HepG2 (cell line): ENCODE data around the gene CNP. TPM values are rescaled to one million over a fixed set of nuclear protein-coding genes. Genes with fewer than 3 reads are reported as not detected.
A peak's percentile ranks its signal among the peaks of the same experiment; 100 is the strongest.

ENCODE experiments used
- FOXM1 ChIP-seq: sonication (generic); formaldehyde crosslinking; IDR thresholded peaks from 2 replicates; pipeline ENCODE4 v1.5.0; 2020; ENCODE audit warnings: missing genetic modification reagents
- GATA4 ChIP-seq: sonication (generic); IDR thresholded peaks from 2 replicates; pipeline ENCODE4 v1.6.1; 2016; ENCODE audit warnings: antibody characterized with exemption, low read depth, borderline replicate concordance
- GTF2F1 ChIP-seq: fragments of 150-350 bp; IDR thresholded peaks from 2 replicates; pipeline ENCODE4 v1.6.1; 2014; ENCODE audit warnings: low read length
- HMGA1 ChIP-seq: sonication (generic); formaldehyde crosslinking; conservative IDR thresholded peaks from 2 replicates; pipeline ENCODE4 v1.4.0; 2020; ENCODE audit warnings: missing genetic modification reagents
- ISL2 ChIP-seq: sonication (generic); formaldehyde crosslinking; IDR thresholded peaks from 2 replicates; pipeline ENCODE4 v1.5.0; 2020; ENCODE audit warnings: missing genetic modification reagents
- KMT2B ChIP-seq: IDR thresholded peaks from 2 replicates; pipeline ENCODE4 v1.6.1; 2016; ENCODE audit warnings: missing genetic modification reagents, missing compliant biosample characterization
- MTF1 ChIP-seq: sonication (generic); formaldehyde crosslinking; IDR thresholded peaks from 2 replicates; pipeline ENCODE4 v1.5.0; 2020; ENCODE audit warnings: missing genetic modification reagents
- MXI1 ChIP-seq: IDR thresholded peaks from 3 replicates; pipeline ENCODE4 v1.6.1; 2012; ENCODE audit warnings: low read depth, low read length, inconsistent platforms, borderline replicate concordance
- NFE2 ChIP-seq: sonication (generic); formaldehyde crosslinking; IDR thresholded peaks from 2 replicates; pipeline ENCODE4 v1.4.0; 2020; ENCODE audit warnings: missing genetic modification reagents
- PHF21A ChIP-seq: sonication (generic); formaldehyde crosslinking; IDR thresholded peaks from 2 replicates; pipeline ENCODE4 v1.5.0; 2020; ENCODE audit warnings: mild to moderate bottlenecking, missing genetic modification reagents
- RXRA ChIP-seq: sonication (generic); formaldehyde crosslinking; IDR thresholded peaks from 2 replicates; pipeline ENCODE4 v1.5.1; 2020; ENCODE audit warnings: missing genetic modification reagents
- SAP130 ChIP-seq: IDR thresholded peaks from 2 replicates; pipeline ENCODE4 v1.6.1; 2016; ENCODE audit warnings: low read depth
- SIX4 ChIP-seq: sonication (generic); formaldehyde crosslinking; IDR thresholded peaks from 2 replicates; pipeline ENCODE4 v1.4.0; 2020; ENCODE audit warnings: missing genetic modification reagents
- SP1 ChIP-seq, 2 experiments: fragments of 450-650 bp in 1 of 2; sonication (generic) in 1 of 2; formaldehyde crosslinking in 1 of 2; IDR thresholded peaks; 2 replicates each; pipeline versions ENCODE4 v1.4.0 to v1.6.1; 2016 to 2020; ENCODE audit warnings: missing genetic modification reagents in 1 of 2
- SRF ChIP-seq: IDR thresholded peaks from 2 replicates; pipeline ENCODE4 v1.6.1; 2011; ENCODE audit warnings: mild to moderate bottlenecking, low read depth, low read length, moderate library complexity
- TAF15 ChIP-seq: fragments of 200-400 bp; formaldehyde crosslinking; IDR thresholded peaks from one replicate; pipeline ENCODE4 v1.6.1; 2018; ENCODE audit warnings: mild to moderate bottlenecking, low read depth, low read length; ENCODE audit not compliant: poor library complexity, severe bottlenecking
- THAP11 ChIP-seq: IDR thresholded peaks from 2 replicates; pipeline ENCODE4 v1.6.1; 2016; ENCODE audit warnings: missing biosample characterization, missing genetic modification reagents
- ZFYVE20 ChIP-seq: sonication (generic); formaldehyde crosslinking; IDR thresholded peaks from 2 replicates; pipeline ENCODE4 v1.8.0; 2023; ENCODE audit warnings: low read depth, mild to moderate bottlenecking, moderate library complexity, missing genetic modification reagents, borderline replicate concordance
- ZNF20 ChIP-seq: sonication (generic); formaldehyde crosslinking; IDR thresholded peaks from 2 replicates; pipeline ENCODE4 v1.4.0; 2020; ENCODE audit warnings: mild to moderate bottlenecking, moderate library complexity, missing genetic modification reagents
- ZNF468 ChIP-seq: sonication (generic); formaldehyde crosslinking; IDR thresholded peaks from 2 replicates; pipeline ENCODE4 v1.8.0; 2022; ENCODE audit warnings: mild to moderate bottlenecking, moderate library complexity, missing genetic modification reagents
- ZNF768 ChIP-seq: sonication (generic); formaldehyde crosslinking; IDR thresholded peaks from 2 replicates; pipeline ENCODE4 v1.4.0; 2020; ENCODE audit warnings: missing genetic modification reagents
- ZNF784 ChIP-seq: sonication (generic); formaldehyde crosslinking; IDR thresholded peaks from 2 replicates; pipeline ENCODE4 v1.5.1; 2020; ENCODE audit warnings: missing genetic modification reagents, mild to moderate bottlenecking, borderline replicate concordance
- ZNF816 ChIP-seq: sonication (generic); formaldehyde crosslinking; IDR thresholded peaks from 2 replicates; pipeline ENCODE4 v1.8.0; 2022; ENCODE audit warnings: missing genetic modification reagents, mild to moderate bottlenecking, borderline replicate concordance
- ZNF850 ChIP-seq: sonication (generic); formaldehyde crosslinking; conservative IDR thresholded peaks from 2 replicates; pipeline ENCODE4 v1.9.0; 2021; ENCODE audit warnings: mild to moderate bottlenecking, missing genetic modification reagents
- ZNF883 ChIP-seq: sonication (generic); formaldehyde crosslinking; IDR thresholded peaks from 2 replicates; pipeline ENCODE4 v1.5.1; 2020; ENCODE audit warnings: mild to moderate bottlenecking, missing genetic modification reagents; ENCODE audit errors: not compliant biosample characterization
- ZSCAN12 ChIP-seq: sonication (generic); formaldehyde crosslinking; IDR thresholded peaks from 2 replicates; pipeline ENCODE4 v1.9.0; 2021; ENCODE audit warnings: mild to moderate bottlenecking, missing genetic modification reagents
- ZSCAN9 ChIP-seq: IDR thresholded peaks from 2 replicates; pipeline ENCODE4 v1.6.1; 2016; ENCODE audit warnings: borderline replicate concordance
- polyA plus RNA-seq, 8 experiments: library from polyadenylated mRNA; depleted of rRNA in 3 of 8; stranded (reverse) in 7 of 8; unstranded in 1 of 8; fragments of >200 nt; fragmentation: Illumina TruSeq in 4 of 8; extraction: Trizol in 4 of 8; gene quantifications; 2 replicates each; pipeline versions ENCODE4 v1.2.1 to v1.2.3, GENCODE V29; 2011 to 2016; ENCODE audit warnings: low read depth in 4 of 8, missing spikeins in 1 of 8, mixed read lengths in 1 of 8; ENCODE audit not compliant: insufficient read depth in 1 of 8
- total RNA-seq, 5 experiments: library from RNA; depleted of rRNA; stranded (reverse); fragments of >200 nt; fragmentation: Illumina TruSeq; extraction: Trizol; gene quantifications; 2 replicates each; pipeline ENCODE4 v1.2.3, GENCODE V29; 2016; ENCODE audit warnings: low read depth in 1 of 5
- TF ChIP-seq, protein P1 (sequence below): sonication (generic); formaldehyde crosslinking; IDR thresholded peaks from 2 replicates; pipeline ENCODE4 v1.5.1; 2020; ENCODE audit warnings: mild to moderate bottlenecking, missing genetic modification reagents, moderate library complexity

The CNP gene
- total and polyA plus RNA-seq, 2 of the 13 experiments (the other 11 are each of a cell fraction or from before 2014, with no cell fraction given): 97.2 to 161 TPM

DNA sequence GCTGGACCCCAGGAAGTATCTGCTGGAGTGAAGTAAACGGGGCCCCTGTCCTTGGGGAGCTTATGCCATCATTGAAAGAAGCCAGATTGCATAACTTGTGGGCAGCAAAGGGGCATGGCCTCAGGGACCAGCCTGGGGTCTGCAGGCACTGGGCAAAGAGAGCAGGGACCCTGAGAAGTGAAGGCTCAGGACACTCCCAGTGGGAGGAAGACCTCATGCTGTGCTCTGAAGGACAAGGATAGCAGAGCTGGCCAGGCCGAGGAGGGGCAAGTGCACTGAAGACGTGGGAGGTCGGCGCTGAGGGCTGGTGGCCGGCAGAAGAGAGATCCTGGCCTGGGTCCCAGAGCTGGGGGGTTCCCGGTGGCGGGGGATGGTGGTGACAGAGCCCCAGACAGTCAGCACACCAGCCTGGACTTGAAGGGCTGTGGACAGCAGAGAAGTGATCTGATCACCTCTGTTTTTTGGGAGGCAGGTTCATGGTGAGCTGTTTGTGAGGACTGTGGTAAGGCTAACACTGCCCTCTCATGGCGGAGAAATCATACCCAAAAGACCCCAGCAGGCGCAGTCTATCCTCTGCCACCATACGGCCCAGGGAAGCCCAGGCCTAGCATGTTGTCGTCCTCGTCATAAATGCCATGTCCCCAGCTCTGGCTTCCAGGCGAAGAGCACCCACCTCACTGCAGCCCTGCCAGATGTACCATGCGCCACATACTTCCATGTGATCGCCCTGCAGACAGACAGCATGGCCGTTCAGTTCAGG lies 7.1 kb upstream of the CNP start (continued):
- TF ChIP-seq, protein P1, sequence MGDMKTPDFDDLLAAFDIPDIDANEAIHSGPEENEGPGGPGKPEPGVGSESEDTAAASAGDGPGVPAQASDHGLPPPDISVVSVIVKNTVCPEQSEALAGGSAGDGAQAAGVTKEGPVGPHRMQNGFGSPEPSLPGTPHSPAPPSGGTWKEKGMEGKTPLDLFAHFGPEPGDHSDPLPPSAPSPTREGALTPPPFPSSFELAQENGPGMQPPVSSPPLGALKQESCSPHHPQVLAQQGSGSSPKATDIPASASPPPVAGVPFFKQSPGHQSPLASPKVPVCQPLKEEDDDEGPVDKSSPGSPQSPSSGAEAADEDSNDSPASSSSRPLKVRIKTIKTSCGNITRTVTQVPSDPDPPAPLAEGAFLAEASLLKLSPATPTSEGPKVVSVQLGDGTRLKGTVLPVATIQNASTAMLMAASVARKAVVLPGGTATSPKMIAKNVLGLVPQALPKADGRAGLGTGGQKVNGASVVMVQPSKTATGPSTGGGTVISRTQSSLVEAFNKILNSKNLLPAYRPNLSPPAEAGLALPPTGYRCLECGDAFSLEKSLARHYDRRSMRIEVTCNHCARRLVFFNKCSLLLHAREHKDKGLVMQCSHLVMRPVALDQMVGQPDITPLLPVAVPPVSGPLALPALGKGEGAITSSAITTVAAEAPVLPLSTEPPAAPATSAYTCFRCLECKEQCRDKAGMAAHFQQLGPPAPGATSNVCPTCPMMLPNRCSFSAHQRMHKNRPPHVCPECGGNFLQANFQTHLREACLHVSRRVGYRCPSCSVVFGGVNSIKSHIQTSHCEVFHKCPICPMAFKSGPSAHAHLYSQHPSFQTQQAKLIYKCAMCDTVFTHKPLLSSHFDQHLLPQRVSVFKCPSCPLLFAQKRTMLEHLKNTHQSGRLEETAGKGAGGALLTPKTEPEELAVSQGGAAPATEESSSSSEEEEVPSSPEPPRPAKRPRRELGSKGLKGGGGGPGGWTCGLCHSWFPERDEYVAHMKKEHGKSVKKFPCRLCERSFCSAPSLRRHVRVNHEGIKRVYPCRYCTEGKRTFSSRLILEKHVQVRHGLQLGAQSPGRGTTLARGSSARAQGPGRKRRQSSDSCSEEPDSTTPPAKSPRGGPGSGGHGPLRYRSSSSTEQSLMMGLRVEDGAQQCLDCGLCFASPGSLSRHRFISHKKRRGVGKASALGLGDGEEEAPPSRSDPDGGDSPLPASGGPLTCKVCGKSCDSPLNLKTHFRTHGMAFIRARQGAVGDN (CRISPR knock-in tag): peak; percentile 93
- TF ChIP-seq MTF1: no peak
- no peak for TF ChIP-seq NFE2 (CRISPR knock-in tag)
- TF ChIP-seq ZSCAN9 (CRISPR knock-in tag): no peak
- TF ChIP-seq SAP130 (CRISPR knock-in tag): peak; percentile 60; the same call in 1 of the 2 replicates
- peak; percentile 54; the same call in 1 of the 2 replicates for TF ChIP-seq PHF21A (CRISPR knock-in tag)
- no peak for TF ChIP-seq ZNF468
- no peak for TF ChIP-seq ZNF20 (CRISPR knock-in tag)
- no peak; the same call in none of the 2 replicates for TF ChIP-seq RXRA (CRISPR knock-in tag)
- peak; percentile 66; the same call in 1 of the 2 replicates for TF ChIP-seq THAP11 (CRISPR knock-in tag)
- no peak for TF ChIP-seq ZNF883 (CRISPR knock-in tag)
- TF ChIP-seq SIX4 (CRISPR knock-in tag): no peak
- no peak for TF ChIP-seq TAF15
- no peak for TF ChIP-seq ZFYVE20 (CRISPR knock-in tag)
- TF ChIP-seq MXI1: peak; percentile 45; the same call in 1 of the 3 replicates
- no peak for TF ChIP-seq ZNF768 (CRISPR knock-in tag)
- TF ChIP-seq ZNF816 (CRISPR knock-in tag): no peak
- 0 out of 2 replicates have a peak, but pooled peaks have one; percentile 22 for TF ChIP-seq KMT2B
- no peak for TF ChIP-seq ZNF850 (CRISPR knock-in tag)
- TF ChIP-seq ZSCAN12 (CRISPR knock-in tag): no peak
- TF ChIP-seq HMGA1 (CRISPR knock-in tag): no peak
- TF ChIP-seq FOXM1 (CRISPR knock-in tag): no peak
- no peak for TF ChIP-seq ISL2 (CRISPR knock-in tag)
- no peak for TF ChIP-seq GATA4
- TF ChIP-seq SP1 (IDR thresholded peaks at IDR 0.05): no peak
- no peak for TF ChIP-seq SP1 (CRISPR knock-in tag; IDR thresholded peaks at IDR 0.05)
- no peak for TF ChIP-seq GTF2F1
- no peak; the same call in 1 of the 2 replicates for TF ChIP-seq ZNF784 (CRISPR knock-in tag)
- TF ChIP-seq SRF: no peak
